Measurements from ENCODE around the gene POLR2A.

DNA sequence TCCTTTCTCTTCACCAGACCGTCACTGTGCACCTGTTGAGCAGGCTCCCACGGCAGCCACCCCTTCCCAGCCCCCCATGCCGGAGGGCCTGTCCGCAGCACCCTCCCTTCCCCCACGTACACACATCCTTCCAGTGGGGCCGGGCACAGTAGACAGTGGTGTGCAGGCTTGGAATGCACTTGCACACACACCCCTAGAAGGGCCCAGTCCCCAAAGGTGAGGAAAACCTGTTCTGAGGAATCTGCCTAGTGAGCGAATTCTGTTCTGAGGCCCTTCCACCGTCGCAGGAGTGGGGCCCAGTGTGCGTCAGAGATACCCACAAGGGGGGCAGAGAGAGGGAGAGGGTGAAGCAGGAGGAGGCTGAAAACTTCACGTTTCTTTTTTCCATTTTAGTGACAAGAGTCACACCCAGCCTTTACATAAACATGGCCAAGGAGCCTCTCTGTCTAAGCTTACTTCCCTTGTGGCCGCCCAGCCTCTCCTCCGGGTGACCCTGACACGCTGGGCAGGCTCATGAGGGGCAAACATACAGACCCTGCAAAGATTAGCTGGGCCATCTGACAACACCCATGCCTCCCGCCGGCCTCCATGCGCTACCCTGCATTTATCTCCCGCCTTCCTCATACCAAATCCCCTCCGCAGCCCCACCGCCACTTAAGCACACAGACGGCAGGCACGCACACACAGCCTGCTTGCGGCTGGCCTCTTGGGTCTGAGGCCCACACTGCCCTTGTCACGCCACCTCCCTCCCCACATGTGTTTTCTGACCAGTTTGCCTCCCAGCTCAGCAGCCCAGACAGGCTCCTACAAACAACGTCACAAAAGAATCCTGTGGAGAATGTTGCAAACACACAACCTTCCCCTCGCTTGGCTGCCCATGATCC is 6.5 kb upstream of the POLR2A start:
- TF ChIP-seq POLR2A (IDR thresholded peaks at IDR 0.05; ENCODE audit: low read length) (no peak), GATA1 (IDR thresholded peaks at IDR 0.05; ENCODE audit: low read depth, low read length) (no peak)

Data from erythroblast (primary cell).